H1 (cell line): Measurements from ENCODE around the gene ZNF888. TPM values are rescaled to one million over a fixed set of nuclear protein-coding genes. Genes with fewer than 3 reads are reported as not detected.

ENCODE experiments used
- CTCF ChIA-PET: fragments of 300-600 bp; sonication (Branson Sonifier 250); formaldehyde crosslinking; loops from one replicate; lab custom pipeline; 2021; ENCODE audit not compliant: partially characterized antibody; lab: Charles Lee
- POLR2A ChIA-PET: fragments of 300-600 bp; sonication (Branson Sonifier 250); formaldehyde crosslinking; loops from one replicate; lab custom pipeline; 2021; ENCODE audit warnings: inconsistent platforms; ENCODE audit not compliant: partially characterized antibody; lab: Charles Lee
- DNase-seq, 2 experiments: peaks; one replicate each; pipeline versions ENCODE4 v3.0.0 to v3.0.0-alpha.2; 2010 to 2022; ENCODE audit warnings: low spot score in 2 of 2, low read depth in 1 of 2, mixed read lengths in 1 of 2
- FAIRE-seq: peaks from 2 replicates; lab custom pipeline; 2011; peaks lifted over from hg19 to GRCh38; lab: Jason Lieb, UNC
- H2AFZ ChIP-seq: 2 replicates; pipeline ENCODE4 v1.8.1; 2012; ENCODE audit warnings: low read length, inconsistent platforms
- H2AK5ac ChIP-seq: 2 replicates; pipeline ENCODE4 v1.6.1; 2013; ENCODE audit warnings: low read depth, low read length
- H2BK120ac ChIP-seq: replicated peaks from 2 replicates; pipeline ENCODE3; 2013; ENCODE audit warnings: low read depth, low read length, inconsistent platforms
- H2BK12ac ChIP-seq: 2 replicates; pipeline ENCODE4 v1.6.1; 2013; ENCODE audit warnings: low read depth, low read length
- H2BK15ac ChIP-seq: 2 replicates; pipeline ENCODE4 v1.6.1; 2013; ENCODE audit warnings: low read length
- H2BK20ac ChIP-seq: 2 replicates; pipeline ENCODE4 v1.6.1; 2013; ENCODE audit warnings: low read length
- H2BK5ac ChIP-seq: 2 replicates; pipeline ENCODE4 v1.6.1; 2013; ENCODE audit warnings: low read depth, low read length
- H3K14ac ChIP-seq: 2 replicates; pipeline ENCODE4 v1.6.1; 2013; ENCODE audit warnings: inconsistent platforms; ENCODE audit not compliant: insufficient read length
- H3K18ac ChIP-seq: 2 replicates; pipeline ENCODE4 v1.6.1; 2013; ENCODE audit warnings: low read length; ENCODE audit errors: extremely low read depth
- H3K23ac ChIP-seq: 2 replicates; pipeline ENCODE4 v1.6.1; 2013; ENCODE audit warnings: inconsistent platforms; ENCODE audit not compliant: insufficient read length
- H3K23me2 ChIP-seq: 2 replicates; pipeline ENCODE4 v1.6.1; 2013; ENCODE audit warnings: low read depth, low read length
- H3K27ac ChIP-seq: 2 replicates; pipeline ENCODE4 v1.6.1; 2011; ENCODE audit warnings: low read depth, low read length, inconsistent platforms
- H3K27me3 ChIP-seq, 4 experiments: replicated peaks in 1 of 4; 1 replicate in 1 of 4; 2 replicates in 3 of 4; pipeline versions ENCODE4 v1.6.1 to v1.8.1; 2011 to 2013; ENCODE audit warnings: low read length in 3 of 4, mild to moderate bottlenecking in 3 of 4, inconsistent platforms in 2 of 4, mixed read lengths in 2 of 4, moderate library complexity in 1 of 4; ENCODE audit not compliant: control insufficient read depth in 3 of 4, insufficient read depth in 3 of 4; ENCODE audit errors: extremely low read depth in 1 of 4
- H3K36me3 ChIP-seq, 4 experiments: 2 replicates each; pipeline versions ENCODE4 v1.6.1 to v1.8.1; 2011 to 2013; ENCODE audit warnings: mild to moderate bottlenecking in 4 of 4, low read length in 3 of 4, moderate library complexity in 2 of 4, control low read depth in 1 of 4, inconsistent platforms in 1 of 4; ENCODE audit not compliant: insufficient read depth in 4 of 4, control insufficient read depth in 2 of 4
- H3K4ac ChIP-seq: replicated peaks from 2 replicates; pipeline ENCODE3; 2013; ENCODE audit warnings: low read length, low read depth, mixed read lengths, inconsistent platforms; ENCODE audit not compliant: insufficient read length
- H3K4me1 ChIP-seq, 4 experiments: replicated peaks in 1 of 4; 1 replicate in 1 of 4; 2 replicates in 3 of 4; pipeline versions ENCODE4 v1.6.1 to v1.8.1; 2011 to 2013; ENCODE audit warnings: low read length in 3 of 4, inconsistent platforms in 2 of 4, mixed read lengths in 1 of 4; ENCODE audit not compliant: insufficient read depth in 4 of 4, control insufficient read depth in 3 of 4
- H3K4me2 ChIP-seq, 2 experiments: 2 replicates each; pipeline versions ENCODE4 v1.6.1 to v1.8.1; 2011 to 2013; ENCODE audit warnings: low read depth in 2 of 2, low read length in 2 of 2, control low read depth in 1 of 2, inconsistent platforms in 1 of 2, mild to moderate bottlenecking in 1 of 2; ENCODE audit not compliant: insufficient read depth in 1 of 2
- H3K4me3 ChIP-seq, 4 experiments: fragments of 200-600, 300-600 bp in 1 of 4; sonication (generic), shearing (Covaris generic), sonication (Bioruptor Twin) in 1 of 4; 2 replicates each; pipeline versions ENCODE4 v1.5.1 to v1.8.1; 2011 to 2016; ENCODE audit warnings: low read length in 4 of 4, low read depth in 3 of 4, control low read depth in 2 of 4, inconsistent platforms in 2 of 4, mild to moderate bottlenecking in 2 of 4, mixed read lengths in 1 of 4, moderate library complexity in 1 of 4; ENCODE audit not compliant: insufficient read depth in 2 of 4; ENCODE audit errors: extremely low read depth in 1 of 4
- H3K56ac ChIP-seq: replicated peaks from 2 replicates; pipeline ENCODE3; 2013; ENCODE audit warnings: low read depth, mild to moderate bottlenecking, mixed read lengths, low read length, inconsistent platforms; ENCODE audit not compliant: insufficient read length
- H3K79me1 ChIP-seq: 2 replicates; pipeline ENCODE4 v1.6.1; 2013; ENCODE audit warnings: low read depth, low read length, control low read depth
- H3K79me2 ChIP-seq, 2 experiments: 2 replicates each; pipeline versions ENCODE4 v1.6.1 to v1.8.1; 2012 to 2013; ENCODE audit warnings: low read length in 2 of 2, mild to moderate bottlenecking in 2 of 2, inconsistent platforms in 1 of 2; ENCODE audit not compliant: insufficient read depth in 2 of 2, control insufficient read depth in 1 of 2
- H3K9ac ChIP-seq, 4 experiments: replicated peaks in 1 of 4; 1 replicate in 1 of 4; 2 replicates in 3 of 4; pipeline versions ENCODE4 v1.6.1 to v1.8.1; 2011 to 2013; ENCODE audit warnings: low read depth in 3 of 4, low read length in 3 of 4, control low read depth in 2 of 4, mild to moderate bottlenecking in 2 of 4, moderate library complexity in 2 of 4, inconsistent platforms in 1 of 4; ENCODE audit errors: extremely low read depth in 1 of 4
- H3K9me3 ChIP-seq, 2 experiments: 2 replicates each; pipeline versions ENCODE4 v1.6.1 to v1.8.1; 2012 to 2013; ENCODE audit warnings: mild to moderate bottlenecking in 2 of 2, moderate library complexity in 2 of 2, control low read depth in 1 of 2, inconsistent platforms in 1 of 2, low read depth in 1 of 2, low read length in 1 of 2, mixed read lengths in 1 of 2; ENCODE audit not compliant: insufficient read depth in 2 of 2
- H4K20me1 ChIP-seq, 2 experiments: replicated peaks in 1 of 2; 2 replicates each; pipeline versions ENCODE3 to v1.8.1; 2011 to 2013; ENCODE audit warnings: inconsistent platforms in 2 of 2, low read length in 2 of 2, mild to moderate bottlenecking in 1 of 2; ENCODE audit not compliant: insufficient read depth in 2 of 2, control insufficient read depth in 1 of 2
- H4K5ac ChIP-seq: 2 replicates; pipeline ENCODE4 v1.6.1; 2013; ENCODE audit warnings: low read length, low read depth, mixed read lengths, inconsistent platforms; ENCODE audit not compliant: insufficient read length
- H4K8ac ChIP-seq: 2 replicates; pipeline ENCODE4 v1.8.0; 2013; ENCODE audit warnings: mild to moderate bottlenecking, moderate library complexity, low read length, inconsistent platforms; ENCODE audit not compliant: insufficient read depth; ENCODE audit errors: extremely low read depth
- H4K91ac ChIP-seq: replicated peaks from 2 replicates; pipeline ENCODE3; 2013; ENCODE audit warnings: low read length, mixed read lengths, inconsistent platforms; ENCODE audit not compliant: insufficient read length
- ASH2L ChIP-seq: fragments of 200-600, 300-600 bp; sonication (generic); IDR thresholded peaks from one replicate; pipeline ENCODE4 v1.7.1; 2017; ENCODE audit warnings: low read length
- ATF2 ChIP-seq: IDR thresholded peaks from 2 replicates; pipeline ENCODE4 v1.6.1; 2012; ENCODE audit warnings: low read length, inconsistent platforms
- EGR1 ChIP-seq: IDR thresholded peaks from 2 replicates; pipeline ENCODE4 v1.6.1; 2011; ENCODE audit warnings: low read depth, low read length, borderline replicate concordance
- EP300 ChIP-seq, 2 experiments: IDR thresholded peaks; 1 replicate in 1 of 2; 2 replicates in 1 of 2; pipeline ENCODE4 v1.6.1; 2011 to 2012; ENCODE audit warnings: low read depth in 2 of 2, low read length in 2 of 2, mild to moderate bottlenecking in 2 of 2, borderline replicate concordance in 1 of 2, inconsistent platforms in 1 of 2, moderate library complexity in 1 of 2
- HDAC2 ChIP-seq, 2 experiments: fragments of 300-600 bp in 1 of 2; sonication (generic) in 1 of 2; IDR thresholded peaks; 2 replicates each; pipeline ENCODE4 v1.6.1; 2011 to 2012; ENCODE audit warnings: low read depth in 2 of 2, low read length in 2 of 2, mild to moderate bottlenecking in 2 of 2, moderate library complexity in 2 of 2, borderline replicate concordance in 1 of 2, inconsistent platforms in 1 of 2
- JUND ChIP-seq: IDR thresholded peaks from 2 replicates; pipeline ENCODE4 v1.6.1; 2011; ENCODE audit warnings: mild to moderate bottlenecking, improper control_type of control experiment, low read length
- NRF1 ChIP-seq: IDR thresholded peaks from 2 replicates; pipeline ENCODE4 v1.6.1; 2011; ENCODE audit warnings: mild to moderate bottlenecking, low read depth, low read length, improper control_type of control experiment
- PHF8 ChIP-seq: fragments of 200-600 bp; sonication (generic); conservative IDR thresholded peaks from 2 replicates; pipeline ENCODE4 v1.7.1; 2012; ENCODE audit warnings: low read depth, mild to moderate bottlenecking, inconsistent platforms, low read length, moderate library complexity
- SIN3A ChIP-seq, 2 experiments: IDR thresholded peaks in 1 of 2; conservative IDR thresholded peaks in 1 of 2; 2 replicates each; pipeline ENCODE4 v1.6.1; 2011 to 2012; ENCODE audit warnings: low read length in 2 of 2, improper control_type of control experiment in 1 of 2, low read depth in 1 of 2, mild to moderate bottlenecking in 1 of 2
- SUZ12 ChIP-seq: fragments of 200-600 bp; sonication (generic); IDR thresholded peaks from 2 replicates; pipeline ENCODE4 v1.6.1; 2012; ENCODE audit warnings: mild to moderate bottlenecking, inconsistent platforms, low read length, moderate library complexity, mixed read lengths
- TEAD4 ChIP-seq: IDR thresholded peaks from 2 replicates; pipeline ENCODE4 v1.6.1; 2012; ENCODE audit warnings: low read depth, low read length, inconsistent platforms, mixed read lengths
- YY1 ChIP-seq: IDR thresholded peaks from 2 replicates; pipeline ENCODE4 v1.6.1; 2011; ENCODE audit warnings: low read depth, mild to moderate bottlenecking, low read length
- WGBS, 2 experiments: shearing (Covaris generic) in 1 of 2; methylation state at CpG; one replicate each; pipeline versions ENCODE4 v1.1.6 to v1.1.7; 2013 to 2015; ENCODE audit warnings: low lambda C conversion rate in 2 of 2, mixed read lengths in 2 of 2, inconsistent platforms in 1 of 2, low coverage in 1 of 2, missing lambda C conversion rate in 1 of 2; ENCODE audit not compliant: insufficient replicate concordance in 2 of 2, insufficient coverage in 1 of 2, insufficient read length in 1 of 2; ENCODE audit errors: extremely low coverage in 1 of 2, missing lambda C conversion rate in 1 of 2; 5-methylcytosine and 5-hydroxymethylcytosine counted together
- polyA plus RNA-seq, 7 experiments: library from polyadenylated mRNA; depleted of rRNA in 3 of 7; stranded (reverse) in 5 of 7; unstranded in 2 of 7; fragments of >200 nt in 5 of 7; fragments of 200-250 nt in 2 of 7; gene quantifications; 1 replicate in 5 of 7; 2 replicates in 1 of 7; 4 replicates in 1 of 7; pipeline versions ENCODE4 v1.2.1 to v1.2.3, GENCODE V29; 2011 to 2013; ENCODE audit warnings: missing spikeins in 2 of 7, mixed read lengths in 2 of 7
- total RNA-seq: library from RNA; stranded (reverse); fragmentation: NEBNext Ultra II Directional; extraction: Animal tissue kit (Norgen Biotek cat#: 25700); gene quantifications from 2 replicates; pipeline ENCODE4 v1.2.1, GENCODE V29; 2021

Gene ZNF888
- total and polyA plus RNA-seq, 2 of the 8 experiments (the other 6 are each of a cell fraction or from before 2014, with no cell fraction given), result 1.1 to 8.6 TPM

GRCh38 chr19:52889931-52890330 lies 33.3 kb downstream of the ZNF888 start:
- no peak overlapping the region for H2BK20ac ChIP-seq
- H3K23me2 ChIP-seq, result no peaks in the 10 kb centered on the region
- TF ChIP-seq NRF1 (no peak), HDAC2 (IDR thresholded peaks at IDR 0.05; ENCODE audit: borderline replicate concordance in 1 of 2, low read depth in 2 of 2, low read length in 2 of 2) (no peak), SUZ12 (no peak), SIN3A (conservative IDR thresholded peaks at IDR 0.05 in 1 of 2, IDR thresholded peaks at IDR 0.05 in 1 of 2; ENCODE audit: low read depth in 1 of 2, low read length in 2 of 2) (no peak), EGR1 (no peak), EP300 (IDR thresholded peaks at IDR 0.05; ENCODE audit: borderline replicate concordance in 1 of 2, low read depth in 2 of 2, low read length in 2 of 2) (no peak), PHF8 (no peak), JUND (no peak), ASH2L (no peak), ATF2 (no peak), YY1 (no peak), TEAD4 (no peak)

More at GRCh38 chr19:52889931-52890330, 33.3 kb downstream of the ZNF888 start:
- Histone ChIP-seq H3K79me2 (peaks cover 3 to 18% of the 10 kb centered on the region in 2 experiments; a peak in 2 of 4 replicates), H2BK120ac (no peak overlapping the region), H4K91ac (no peak overlapping the region), H4K5ac (no peak overlapping the region), H4K20me1 (peaks cover 0 to 1% of the 10 kb centered on the region in 2 experiments), H2BK15ac (no peak overlapping the region), H3K4me2 (no peak overlapping the region), H3K9ac (no peak overlapping the region), H2BK5ac (no peak overlapping the region), H3K36me3 (peaks cover 15 to 54% (median 33%) of the 10 kb centered on the region in 4 experiments), H3K4me1 (no peaks in the 10 kb centered on the region), H3K4ac (no peak overlapping the region), H3K79me1 (peaks cover 5% of the 10 kb centered on the region; the same call in 1 of the 2 replicates), H2AK5ac (no peak overlapping the region), H3K27me3 (no peaks in the 10 kb centered on the region), H3K9me3 (no peaks in the 10 kb centered on the region), H3K4me3 (no peak overlapping the region), H4K8ac (no peak overlapping the region), H2AFZ (no peak overlapping the region), H3K27ac (no peak overlapping the region), H3K23ac (no peak overlapping the region), H2BK12ac (no peak overlapping the region), H3K56ac (no peak overlapping the region), H3K18ac (no peak overlapping the region), H3K14ac (no peak overlapping the region)
- DNase-seq (no peak), FAIRE-seq (no peak)
- ChIA-PET CTCF (interaction anchor here (1.9 kb wide), 1 partner anchor 130 kb away, joined by 4 read pairs; no protein-coding TSS in a partner anchor), POLR2A (interaction anchor here (0.7 to 1.3 kb wide), 2 partner anchors 10 to 11 kb away, joined by 3 read pairs; no protein-coding TSS in a partner anchor)
- WGBS, 2 experiments, result 86% methylated on average over 3 of the region's 4 CpGs; no CpG with 5 or more reads in 1 of the 2 experiments
